NCI-H526 treated with DMSO at 0.1 percent for 48 hours (cell line): ENCODE data around the gene BACE2.
"Not testable (repeated sequence)": the region's sequence is repeated elsewhere in the genome, so short reads cannot be mapped to it uniquely, and the experiment has no call there.

Source experiments
- DNase-seq: peaks from one replicate; lab custom pipeline; 2025; lab: John Stamatoyannopoulos, UW

Gene BACE2

GRCh38 chr21:41280115-41280919 lies 112.4 kb downstream of the BACE2 start:
- DNase-seq = no peak

- no peak for DNase-seq
Measured at GRCh38 chr21:41282412-41282811, 114.5 kb downstream of the BACE2 start.

GRCh38 chr21:41283211-41283818 lies 115.4 kb downstream of the BACE2 start:
- peak; percentile 77 for DNase-seq

- no peak for DNase-seq
Measured at GRCh38 chr21:41289431-41289830, 121.5 kb downstream of the BACE2 start.

GRCh38 chr21:41290106-41290799 lies 122.3 kb downstream of the BACE2 start:
- no peak for DNase-seq

GRCh38 chr21:41294548-41295231 lies 126.7 kb downstream of the BACE2 start:
- DNase-seq = no peak

- DNase-seq = no peak
Measured at GRCh38 chr21:41295721-41296254, 127.8 kb downstream of the BACE2 start.

GRCh38 chr21:41302976-41303375 lies 135.0 kb downstream of the BACE2 start:
- no peak for DNase-seq

GRCh38 chr21:41304068-41304720 lies 136.2 kb downstream of the BACE2 start:
- no peak for DNase-seq

GRCh38 chr21:41307219-41307618 lies 139.3 kb downstream of the BACE2 start:
- DNase-seq = no peak

- DNase-seq = not testable (repeated sequence)
Measured at GRCh38 chr21:41313285-41314164, 145.6 kb downstream of the BACE2 start.

- no peak for DNase-seq
Measured at GRCh38 chr21:41315726-41316125, 147.8 kb downstream of the BACE2 start.

GRCh38 chr21:41316200-41317062 lies 148.5 kb downstream of the BACE2 start, which contains the start of gene FAM3B:
FAM3B (plus strand) TSS chr21:41316801; CDS start chr21:41316880, 79 bp downstream.
- peak; percentile 71 for DNase-seq

- DNase-seq = no peak
Measured at GRCh38 chr21:41317063-41317392, 149.1 kb downstream of the BACE2 start.

GRCh38 chr21:41317458-41317857 lies 149.5 kb downstream of the BACE2 start:
- peak; percentile 43 for DNase-seq

GRCh38 chr21:41318218-41318617 lies 150.3 kb downstream of the BACE2 start:
- DNase-seq = peak; percentile 65

- no peak for DNase-seq
Measured at GRCh38 chr21:41319273-41319672, 151.3 kb downstream of the BACE2 start.

GRCh38 chr21:41321211-41321907 lies 153.4 kb downstream of the BACE2 start:
- peak; percentile 89 for DNase-seq

- DNase-seq = peak; percentile 75
Measured at GRCh38 chr21:41321908-41322495, 154.0 kb downstream of the BACE2 start.
